ENCODE data around the gene CALCB. TPM values are rescaled to one million over a fixed set of nuclear protein-coding genes. Genes with fewer than 3 reads are reported as not detected.
A peak's percentile ranks its signal among the peaks of the same experiment; 100 is the strongest.

CALCB gene
- total RNA-seq, 1 donor from 2014 or later = not detected

DNA sequence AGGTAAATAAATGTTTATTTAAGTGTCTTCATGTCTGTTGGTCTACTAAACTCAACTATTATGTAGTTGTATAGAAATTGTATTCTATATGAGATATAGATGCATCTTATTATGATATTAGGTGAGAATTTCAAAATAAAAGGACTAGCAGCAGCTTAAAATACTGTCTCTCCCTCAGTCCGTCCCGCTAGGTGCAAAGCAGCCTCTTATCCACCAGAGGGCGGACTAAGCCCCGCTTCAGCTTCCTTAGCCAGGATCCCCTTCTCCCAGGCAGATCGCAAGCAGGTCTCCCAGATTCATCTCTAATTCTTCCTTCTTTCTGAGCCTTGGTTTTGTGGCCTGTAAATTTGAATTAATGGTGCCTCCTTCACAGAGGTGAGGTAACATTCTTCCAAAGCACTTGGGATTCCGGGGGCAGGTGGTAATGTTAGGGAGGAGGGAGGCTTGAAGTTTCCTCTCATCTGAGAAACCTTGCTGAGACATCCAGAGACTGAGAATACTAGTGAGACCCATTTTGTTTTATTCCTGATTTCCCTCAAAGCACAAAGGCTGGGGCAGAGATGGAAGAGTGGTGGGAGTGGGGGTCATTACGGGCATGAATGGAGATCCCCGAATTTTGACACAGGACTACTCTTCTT is 27.8 kb downstream of the CALCB start:
- H3K27ac Mint-ChIP-seq = no peak overlapping the region
- H3K4me1 Mint-ChIP-seq (ENCODE audit: unreplicated experiment) = no peaks in the 10 kb centered on the region
- TF ChIP-seq, protein P1, sequence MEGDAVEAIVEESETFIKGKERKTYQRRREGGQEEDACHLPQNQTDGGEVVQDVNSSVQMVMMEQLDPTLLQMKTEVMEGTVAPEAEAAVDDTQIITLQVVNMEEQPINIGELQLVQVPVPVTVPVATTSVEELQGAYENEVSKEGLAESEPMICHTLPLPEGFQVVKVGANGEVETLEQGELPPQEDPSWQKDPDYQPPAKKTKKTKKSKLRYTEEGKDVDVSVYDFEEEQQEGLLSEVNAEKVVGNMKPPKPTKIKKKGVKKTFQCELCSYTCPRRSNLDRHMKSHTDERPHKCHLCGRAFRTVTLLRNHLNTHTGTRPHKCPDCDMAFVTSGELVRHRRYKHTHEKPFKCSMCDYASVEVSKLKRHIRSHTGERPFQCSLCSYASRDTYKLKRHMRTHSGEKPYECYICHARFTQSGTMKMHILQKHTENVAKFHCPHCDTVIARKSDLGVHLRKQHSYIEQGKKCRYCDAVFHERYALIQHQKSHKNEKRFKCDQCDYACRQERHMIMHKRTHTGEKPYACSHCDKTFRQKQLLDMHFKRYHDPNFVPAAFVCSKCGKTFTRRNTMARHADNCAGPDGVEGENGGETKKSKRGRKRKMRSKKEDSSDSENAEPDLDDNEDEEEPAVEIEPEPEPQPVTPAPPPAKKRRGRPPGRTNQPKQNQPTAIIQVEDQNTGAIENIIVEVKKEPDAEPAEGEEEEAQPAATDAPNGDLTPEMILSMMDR (conservative IDR thresholded peaks at IDR 0.05) = peak; percentile 98
- H3K4me3 Mint-ChIP-seq = no peak overlapping the region
- H3K27me3 Mint-ChIP-seq = peaks cover 48% of the 10 kb centered on the region
- DNase-seq (ENCODE audit: extremely low spot score, unreplicated experiment) = no peak
- H3K9me3 Mint-ChIP-seq = peaks cover 6% of the 10 kb centered on the region
- no peaks in the 10 kb centered on the region for H3K36me3 Mint-ChIP-seq

GRCh38 chr11:15104166-15104565 is 30.8 kb downstream of the CALCB start:
- no peak overlapping the region for H3K27ac Mint-ChIP-seq

GRCh38 chr11:15106201-15106965 is 33.0 kb downstream of the CALCB start:
- no peak overlapping the region for H3K4me3 Mint-ChIP-seq
- no peaks in the 10 kb centered on the region for H3K4me1 Mint-ChIP-seq (ENCODE audit: unreplicated experiment)
- H3K27ac Mint-ChIP-seq = no peak overlapping the region
- no peak for DNase-seq (ENCODE audit: extremely low spot score, unreplicated experiment)
- H3K9me3 Mint-ChIP-seq = peaks cover 6% of the 10 kb centered on the region
- H3K36me3 Mint-ChIP-seq = no peaks in the 10 kb centered on the region
- TF ChIP-seq, protein P1 (conservative IDR thresholded peaks at IDR 0.05) = no peak
- peaks cover 30% of the 10 kb centered on the region for H3K27me3 Mint-ChIP-seq

More at GRCh38 chr11:15104166-15104565, 30.8 kb downstream of the CALCB start:
- peaks cover 39% of the 10 kb centered on the region for H3K27me3 Mint-ChIP-seq
- H3K9me3 Mint-ChIP-seq = peaks cover 6% of the 10 kb centered on the region
- TF ChIP-seq, protein P1 (conservative IDR thresholded peaks at IDR 0.05) = no peak
- H3K4me3 Mint-ChIP-seq = no peak overlapping the region
- no peak for DNase-seq (ENCODE audit: extremely low spot score, unreplicated experiment)
- H3K36me3 Mint-ChIP-seq = no peaks in the 10 kb centered on the region
- H3K4me1 Mint-ChIP-seq (ENCODE audit: unreplicated experiment) = no peaks in the 10 kb centered on the region

GRCh38 chr11:15107730-15108515 is 34.5 kb downstream of the CALCB start:
- Mint-ChIP-seq H3K36me3 (no peaks in the 10 kb centered on the region), H3K27me3 (peaks cover 35% of the 10 kb centered on the region), H3K4me1 (ENCODE audit: unreplicated experiment) (no peaks in the 10 kb centered on the region), H3K4me3 (no peak overlapping the region), H3K9me3 (peaks cover 6% of the 10 kb centered on the region), H3K27ac (no peak overlapping the region)
- no peak for DNase-seq (ENCODE audit: extremely low spot score, unreplicated experiment)
- TF ChIP-seq, protein P1 (conservative IDR thresholded peaks at IDR 0.05) = no peak

- H3K4me1 Mint-ChIP-seq (ENCODE audit: unreplicated experiment) = no peaks in the 10 kb centered on the region
- H3K4me3 Mint-ChIP-seq = no peak overlapping the region
- H3K27ac Mint-ChIP-seq = no peak overlapping the region
- no peaks in the 10 kb centered on the region for H3K36me3 Mint-ChIP-seq
- H3K27me3 Mint-ChIP-seq = peaks cover 42% of the 10 kb centered on the region
- H3K9me3 Mint-ChIP-seq = peaks cover 1% of the 10 kb centered on the region
- TF ChIP-seq, protein P1 (conservative IDR thresholded peaks at IDR 0.05) = no peak
- DNase-seq (ENCODE audit: extremely low spot score, unreplicated experiment) = no peak
Observed at GRCh38 chr11:15108592-15109130, 35.3 kb downstream of the CALCB start.

All from type B pancreatic cell (in vitro differentiated cells).